Left kidney (tissue), 2 donors: ENCODE measurements around the gene POLD2. TPM values are rescaled to one million over a fixed set of nuclear protein-coding genes. Genes with fewer than 3 reads are reported as not detected.
"Not testable (repeated sequence)": the region's sequence is repeated elsewhere in the genome, so short reads cannot be mapped to it uniquely, and the experiment has no call there.

Experiments used
- DNase-seq: peaks from one replicate; pipeline ENCODE4 v3.0.0-alpha.2; 2013
- polyA plus RNA-seq: library from polyadenylated mRNA; unstranded; fragments of 120-200 nt; gene quantifications from one replicate; pipeline ENCODE4 v1.2.1, GENCODE V29; 2013; ENCODE audit not compliant: insufficient read length

Gene POLD2
- polyA plus RNA-seq, 1 donor: 108 TPM

GRCh38 chr7:44141221-44141850 lies 18.0 kb upstream of the POLD2 start, which contains the start of gene MYL7:
MYL7 (minus strand) TSS chr7:44141332; CDS start chr7:44141305, 27 bp downstream.
- DNase-seq: no peak

GRCh38 chr7:44140341-44140740 lies 17.0 kb upstream of the POLD2 start:
- DNase-seq: no peak

GRCh38 chr7:44139311-44140010 lies 16.1 kb upstream of the POLD2 start:
- no peak for DNase-seq

GRCh38 chr7:44138698-44139097 lies 15.3 kb upstream of the POLD2 start:
- DNase-seq: no peak

- DNase-seq: no peak
Observed at GRCh38 chr7:44136731-44137130, 13.4 kb upstream of the POLD2 start.

GRCh38 chr7:44134943-44135628 lies 11.7 kb upstream of the POLD2 start:
- DNase-seq: no peak

- no peak for DNase-seq
Observed at GRCh38 chr7:44133295-44133694, 9.9 kb upstream of the POLD2 start.

GRCh38 chr7:44132039-44132438 lies 8.7 kb upstream of the POLD2 start:
- DNase-seq: no peak

- DNase-seq: no peak
Observed at GRCh38 chr7:44131173-44132029, 8.1 kb upstream of the POLD2 start.

- no peak for DNase-seq
Observed at GRCh38 chr7:44128721-44129582, 5.6 kb upstream of the POLD2 start.

GRCh38 chr7:44127161-44127560 lies 3.8 kb upstream of the POLD2 start:
- no peak for DNase-seq

- not testable (repeated sequence) for DNase-seq
Observed at GRCh38 chr7:44126574-44126973, 3.2 kb upstream of the POLD2 start.

GRCh38 chr7:44124822-44125202 lies 1.5 kb upstream of the POLD2 start:
- no peak for DNase-seq

- no peak for DNase-seq
Observed at GRCh38 chr7:44122529-44122928, 819 bp downstream of the POLD2 start.

- no peak for DNase-seq
Observed at GRCh38 chr7:44121761-44122420, 1.5 kb downstream of the POLD2 start.

GRCh38 chr7:44120395-44120794 lies 3.0 kb downstream of the POLD2 start:
- DNase-seq: no peak

GRCh38 chr7:44119829-44120380 lies 3.4 kb downstream of the POLD2 start:
- no peak for DNase-seq

- DNase-seq: no peak
Observed at GRCh38 chr7:44117801-44118429, 5.4 kb downstream of the POLD2 start.

GRCh38 chr7:44116789-44117666 lies 6.3 kb downstream of the POLD2 start:
- DNase-seq: no peak
